Loucy (cell line): ENCODE measurements around the gene TOP1.
A peak's percentile ranks its signal among the peaks of the same experiment; 100 is the strongest.

Experiments used
- H2AFZ ChIP-seq: fragments of 200-600 bp; sonication (generic); 2 replicates; pipeline ENCODE4 v1.6.0; 2016; ENCODE audit warnings: antibody characterized with exemption, mild to moderate bottlenecking, low read length, moderate library complexity
- H3F3A ChIP-seq: fragments of 200-600 bp; 2 replicates; pipeline ENCODE4 v1.6.0; 2016; ENCODE audit warnings: antibody characterized with exemption, low read depth, mild to moderate bottlenecking
- H3K27me3 ChIP-seq: fragments of 200-600 bp; sonication (generic); 2 replicates; pipeline ENCODE4 v1.6.1; 2014; ENCODE audit warnings: low read length, mild to moderate bottlenecking; ENCODE audit not compliant: insufficient read depth, poor library complexity, severe bottlenecking
- H3K36me3 ChIP-seq: fragments of 200-600 bp; sonication (generic); 2 replicates; pipeline ENCODE4 v1.6.1; 2016; ENCODE audit warnings: low read length; ENCODE audit not compliant: insufficient read depth
- H3K4me1 ChIP-seq: fragments of 200-600 bp; sonication (generic); 2 replicates; pipeline ENCODE4 v1.5.1; 2014; ENCODE audit warnings: low read length, mild to moderate bottlenecking; ENCODE audit not compliant: insufficient read depth, poor library complexity, severe bottlenecking
- H3K4me2 ChIP-seq: fragments of 200-600 bp; sonication (generic); 2 replicates; pipeline ENCODE4 v1.6.0; 2014; ENCODE audit warnings: antibody characterized with exemption, low read length, low read depth, mild to moderate bottlenecking; ENCODE audit not compliant: poor library complexity, severe bottlenecking
- H3K4me3 ChIP-seq: fragments of 200-600 bp; sonication (generic); 2 replicates; pipeline ENCODE4 v1.5.1; 2014; ENCODE audit warnings: low read length, mild to moderate bottlenecking, mixed read lengths; ENCODE audit not compliant: poor library complexity, severe bottlenecking
- H3K79me2 ChIP-seq: fragments of 200-600 bp; sonication (generic); 2 replicates; pipeline ENCODE4 v1.6.1; 2014; ENCODE audit warnings: low read length; ENCODE audit not compliant: insufficient read depth
- H3K9ac ChIP-seq: fragments of 200-600 bp; sonication (generic); 2 replicates; pipeline ENCODE4 v1.6.0; 2014; ENCODE audit warnings: mild to moderate bottlenecking, low read depth, low read length, moderate library complexity; ENCODE audit not compliant: poor library complexity, severe bottlenecking
- H3K9me2 ChIP-seq: fragments of 200-600 bp; sonication (generic); replicated peaks from 2 replicates; pipeline ENCODE4 v1.6.1; 2016; ENCODE audit warnings: low read depth, low read length, mixed read lengths
- H3K9me3 ChIP-seq: fragments of 200-600 bp; sonication (generic); 2 replicates; pipeline ENCODE4 v1.6.1; 2014; ENCODE audit warnings: mild to moderate bottlenecking, antibody characterized with exemption, low read length, low read depth; ENCODE audit not compliant: insufficient read depth
- H4K20me1 ChIP-seq: fragments of 200-600 bp; sonication (generic); 2 replicates; pipeline ENCODE4 v1.6.0; 2014; ENCODE audit warnings: antibody characterized with exemption, low read length, mild to moderate bottlenecking; ENCODE audit not compliant: insufficient read depth, poor library complexity, severe bottlenecking
- EZH2phosphoT487 ChIP-seq: fragments of 200-600 bp; IDR thresholded peaks from 2 replicates; pipeline ENCODE4 v1.6.1; 2018; ENCODE audit warnings: antibody characterized with exemption, mild to moderate bottlenecking, moderate library complexity, borderline replicate concordance
- TF ChIP-seq, protein P1 (sequence below): fragments of 200-600 bp; sonication (generic); conservative IDR thresholded peaks from 2 replicates; pipeline ENCODE4 v1.5.1; 2014; ENCODE audit warnings: mild to moderate bottlenecking, antibody characterized with exemption, low read length

TOP1 gene

DNA sequence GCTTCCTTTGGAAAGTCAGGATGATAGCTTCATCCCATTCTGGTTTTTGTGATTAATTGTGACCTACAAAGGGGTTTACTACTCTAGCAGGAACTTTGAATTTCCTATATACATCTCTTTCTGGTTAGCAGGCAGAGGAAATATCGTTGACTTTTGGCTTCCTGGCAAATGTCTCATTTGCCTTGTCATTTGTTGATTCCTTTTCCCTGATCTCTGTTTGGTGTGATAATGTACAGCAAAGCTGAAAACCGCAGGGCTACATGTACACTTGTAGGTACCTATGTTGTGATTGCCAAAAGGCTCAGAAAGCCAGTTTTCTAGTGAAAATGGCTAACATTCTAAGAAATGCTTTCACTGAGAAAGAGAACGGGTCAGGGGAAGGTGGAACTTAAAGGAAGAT lies 44.3 kb downstream of the TOP1 start:
- Histone ChIP-seq H3K4me1 (peaks cover 50% of the 10 kb centered on the region), H3K9me3 (no peaks in the 10 kb centered on the region), H3F3A (no peaks in the 10 kb centered on the region), H3K4me3 (peak overlapping the region; percentile 41), H3K79me2 (peaks cover 88% of the 10 kb centered on the region), H4K20me1 (peaks cover 75% of the 10 kb centered on the region), H3K9me2 (no peaks in the 10 kb centered on the region), H3K9ac (peak overlapping the region; percentile 17), H2AFZ (no peak overlapping the region), H3K27me3 (no peaks in the 10 kb centered on the region), H3K36me3 (peaks cover 49% of the 10 kb centered on the region; the same call in 1 of the 2 replicates), H3K4me2 (peak overlapping the region; percentile 66)
- TF ChIP-seq EZH2phosphoT487, result no peak
- TF ChIP-seq, protein P1, sequence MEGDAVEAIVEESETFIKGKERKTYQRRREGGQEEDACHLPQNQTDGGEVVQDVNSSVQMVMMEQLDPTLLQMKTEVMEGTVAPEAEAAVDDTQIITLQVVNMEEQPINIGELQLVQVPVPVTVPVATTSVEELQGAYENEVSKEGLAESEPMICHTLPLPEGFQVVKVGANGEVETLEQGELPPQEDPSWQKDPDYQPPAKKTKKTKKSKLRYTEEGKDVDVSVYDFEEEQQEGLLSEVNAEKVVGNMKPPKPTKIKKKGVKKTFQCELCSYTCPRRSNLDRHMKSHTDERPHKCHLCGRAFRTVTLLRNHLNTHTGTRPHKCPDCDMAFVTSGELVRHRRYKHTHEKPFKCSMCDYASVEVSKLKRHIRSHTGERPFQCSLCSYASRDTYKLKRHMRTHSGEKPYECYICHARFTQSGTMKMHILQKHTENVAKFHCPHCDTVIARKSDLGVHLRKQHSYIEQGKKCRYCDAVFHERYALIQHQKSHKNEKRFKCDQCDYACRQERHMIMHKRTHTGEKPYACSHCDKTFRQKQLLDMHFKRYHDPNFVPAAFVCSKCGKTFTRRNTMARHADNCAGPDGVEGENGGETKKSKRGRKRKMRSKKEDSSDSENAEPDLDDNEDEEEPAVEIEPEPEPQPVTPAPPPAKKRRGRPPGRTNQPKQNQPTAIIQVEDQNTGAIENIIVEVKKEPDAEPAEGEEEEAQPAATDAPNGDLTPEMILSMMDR, result no peak

DNA sequence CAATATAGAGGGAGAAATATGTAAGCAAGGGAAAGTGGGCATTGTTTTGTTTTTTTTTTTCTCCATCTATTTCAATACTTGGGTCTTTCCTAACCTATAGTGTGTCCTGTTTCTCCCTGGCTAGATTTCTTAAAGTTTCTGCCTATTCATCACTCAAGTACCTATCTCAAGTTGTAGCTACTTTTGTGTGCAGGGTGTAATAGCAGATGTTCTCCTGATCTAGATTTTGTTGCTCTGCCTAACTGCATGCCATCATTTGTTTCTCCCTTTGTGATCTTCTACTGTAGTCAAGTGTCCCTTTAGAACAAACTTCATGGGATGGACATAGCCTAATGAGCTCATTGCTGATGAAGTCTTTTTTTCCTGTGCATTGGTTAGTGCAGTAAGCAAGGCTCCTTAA lies 45.8 kb downstream of the TOP1 start:
- no peak overlapping the region for H3K4me2 ChIP-seq
- no peak overlapping the region for H3K9ac ChIP-seq
- H3K9me2 ChIP-seq, result no peaks in the 10 kb centered on the region
- no peaks in the 10 kb centered on the region for H3K9me3 ChIP-seq
- no peaks in the 10 kb centered on the region for H3F3A ChIP-seq
- H3K36me3 ChIP-seq, result peaks cover 50% of the 10 kb centered on the region; the same call in 1 of the 2 replicates
- no peaks in the 10 kb centered on the region for H3K27me3 ChIP-seq
- TF ChIP-seq EZH2phosphoT487, result no peak
- TF ChIP-seq, protein P1, result no peak
- peaks cover 72% of the 10 kb centered on the region for H4K20me1 ChIP-seq
- H3K4me1 ChIP-seq, result peaks cover 54% of the 10 kb centered on the region
- H3K4me3 ChIP-seq, result no peak overlapping the region
- peaks cover 72% of the 10 kb centered on the region for H3K79me2 ChIP-seq
- no peak overlapping the region for H2AFZ ChIP-seq

DNA sequence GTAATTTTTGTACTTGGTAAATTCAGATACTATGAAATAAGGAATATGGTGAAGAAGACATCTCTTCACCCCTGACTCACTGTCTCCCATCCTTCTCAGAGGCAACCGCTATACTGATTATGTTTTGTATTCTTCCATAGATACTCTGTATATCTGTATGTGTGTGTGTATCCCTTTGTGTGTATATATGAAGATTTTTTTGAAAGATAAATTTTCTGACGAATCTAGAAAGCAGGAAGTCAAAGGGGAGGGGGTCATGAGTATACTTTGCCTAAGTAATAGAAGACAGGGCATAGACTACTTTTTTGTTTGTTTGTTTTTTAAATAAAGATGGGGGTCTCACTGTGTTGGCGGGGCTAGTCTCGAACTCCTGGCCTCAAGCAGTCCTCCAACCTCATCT lies 48.2 kb downstream of the TOP1 start:
- H3K9me2 ChIP-seq, result no peaks in the 10 kb centered on the region
- H3K27me3 ChIP-seq, result no peaks in the 10 kb centered on the region
- peaks cover 44% of the 10 kb centered on the region for H3K4me1 ChIP-seq
- no peak for TF ChIP-seq EZH2phosphoT487
- TF ChIP-seq, protein P1, result no peak
- H3K79me2 ChIP-seq, result peaks cover 50% of the 10 kb centered on the region
- peaks cover 53% of the 10 kb centered on the region for H4K20me1 ChIP-seq
- no peaks in the 10 kb centered on the region for H3K9me3 ChIP-seq
- H3F3A ChIP-seq, result no peaks in the 10 kb centered on the region
- H3K9ac ChIP-seq, result no peak overlapping the region
- no peak overlapping the region for H3K4me3 ChIP-seq
- H3K36me3 ChIP-seq, result peaks cover 53% of the 10 kb centered on the region
- H2AFZ ChIP-seq, result no peak overlapping the region
- no peak overlapping the region for H3K4me2 ChIP-seq
